HG03575 (cell line): ENCODE data around the gene GBP2.
"Not testable (repeated sequence)": the region's sequence is repeated elsewhere in the genome, so short reads cannot be mapped to it uniquely, and the experiment has no call there.

Source experiments
- ATAC-seq: cut with Tn5 transposase; IDR thresholded peaks from one replicate; pipeline ENCODE4 v1.9.1; 2021; ENCODE audit not compliant: unreplicated experiment, insufficient number of reproducible peaks, low FRiP score; ENCODE audit errors: extremely low read depth

The GBP2 gene

GRCh38 chr1:89072466-89073065 lies 53.3 kb downstream of the GBP2 start:
- not testable (repeated sequence) for ATAC-seq

- ATAC-seq = no peak
Measured at GRCh38 chr1:89070509-89070908, 55.4 kb downstream of the GBP2 start.

GRCh38 chr1:89069951-89070350 lies 56.0 kb downstream of the GBP2 start:
- ATAC-seq = no peak

- ATAC-seq = no peak
Measured at GRCh38 chr1:89068291-89068690, 57.6 kb downstream of the GBP2 start.

- no peak for ATAC-seq
Measured at GRCh38 chr1:89065079-89065868, 60.6 kb downstream of the GBP2 start, which contains the start of gene GBP1. TSS of gene GBP1 (minus strand) at chr1:89065208. CDS start at chr1:89063234, 1,974 bp downstream.

GRCh38 chr1:89064632-89065031 lies 61.3 kb downstream of the GBP2 start:
- no peak for ATAC-seq

GRCh38 chr1:89063094-89063493 lies 62.8 kb downstream of the GBP2 start:
- no peak for ATAC-seq

- no peak for ATAC-seq
Measured at GRCh38 chr1:89060091-89060490, 65.8 kb downstream of the GBP2 start.
